IPS-20b (cell line): Measurements from ENCODE around the gene PCDHA7.
A peak's percentile ranks its signal among the peaks of the same experiment; 100 is the strongest.
"Not testable (repeated sequence)": the region's sequence is repeated elsewhere in the genome, so short reads cannot be mapped to it uniquely, and the experiment has no call there.

Experiments
- H3K27ac ChIP-seq: one replicate; pipeline ENCODE4 v1.5.1; 2013; ENCODE audit warnings: low read length
- H3K27me3 ChIP-seq: 2 replicates; pipeline ENCODE4 v1.6.1; 2013; ENCODE audit warnings: mild to moderate bottlenecking, low read length, inconsistent platforms; ENCODE audit not compliant: insufficient read depth
- H3K36me3 ChIP-seq: 2 replicates; pipeline ENCODE4 v1.6.1; 2013; ENCODE audit warnings: low read depth, mild to moderate bottlenecking, inconsistent platforms, low read length, moderate library complexity; ENCODE audit not compliant: insufficient read depth
- H3K4me1 ChIP-seq: 2 replicates; pipeline ENCODE4 v1.6.1; 2013; ENCODE audit warnings: mild to moderate bottlenecking, control low read depth, inconsistent platforms, low read length, moderate library complexity; ENCODE audit not compliant: insufficient read depth
- H3K4me3 ChIP-seq: 2 replicates; pipeline ENCODE4 v1.5.1; 2013; ENCODE audit warnings: mild to moderate bottlenecking, low read length, inconsistent platforms
- H3K9ac ChIP-seq: 2 replicates; pipeline ENCODE4 v1.6.1; 2013; ENCODE audit warnings: low read depth, mild to moderate bottlenecking, inconsistent platforms, low read length, moderate library complexity
- H3K9me3 ChIP-seq: 2 replicates; pipeline ENCODE4 v1.6.1; 2013; ENCODE audit warnings: mild to moderate bottlenecking, low read depth, low read length, inconsistent platforms; ENCODE audit not compliant: insufficient read depth

Gene PCDHA7, protein sequence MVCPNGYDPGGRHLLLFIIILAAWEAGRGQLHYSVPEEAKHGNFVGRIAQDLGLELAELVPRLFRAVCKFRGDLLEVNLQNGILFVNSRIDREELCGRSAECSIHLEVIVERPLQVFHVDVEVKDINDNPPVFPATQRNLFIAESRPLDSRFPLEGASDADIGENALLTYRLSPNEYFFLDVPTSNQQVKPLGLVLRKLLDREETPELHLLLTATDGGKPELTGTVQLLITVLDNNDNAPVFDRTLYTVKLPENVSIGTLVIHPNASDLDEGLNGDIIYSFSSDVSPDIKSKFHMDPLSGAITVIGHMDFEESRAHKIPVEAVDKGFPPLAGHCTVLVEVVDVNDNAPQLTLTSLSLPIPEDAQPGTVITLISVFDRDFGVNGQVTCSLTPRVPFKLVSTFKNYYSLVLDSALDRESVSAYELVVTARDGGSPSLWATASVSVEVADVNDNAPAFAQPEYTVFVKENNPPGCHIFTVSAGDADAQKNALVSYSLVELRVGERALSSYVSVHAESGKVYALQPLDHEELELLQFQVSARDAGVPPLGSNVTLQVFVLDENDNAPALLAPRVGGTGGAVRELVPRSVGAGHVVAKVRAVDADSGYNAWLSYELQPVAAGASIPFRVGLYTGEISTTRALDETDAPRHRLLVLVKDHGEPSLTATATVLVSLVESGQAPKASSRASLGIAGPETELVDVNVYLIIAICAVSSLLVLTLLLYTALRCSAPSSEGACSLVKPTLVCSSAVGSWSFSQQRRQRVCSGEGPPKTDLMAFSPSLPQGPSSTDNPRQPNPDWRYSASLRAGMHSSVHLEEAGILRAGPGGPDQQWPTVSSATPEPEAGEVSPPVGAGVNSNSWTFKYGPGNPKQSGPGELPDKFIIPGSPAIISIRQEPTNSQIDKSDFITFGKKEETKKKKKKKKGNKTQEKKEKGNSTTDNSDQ

DNA sequence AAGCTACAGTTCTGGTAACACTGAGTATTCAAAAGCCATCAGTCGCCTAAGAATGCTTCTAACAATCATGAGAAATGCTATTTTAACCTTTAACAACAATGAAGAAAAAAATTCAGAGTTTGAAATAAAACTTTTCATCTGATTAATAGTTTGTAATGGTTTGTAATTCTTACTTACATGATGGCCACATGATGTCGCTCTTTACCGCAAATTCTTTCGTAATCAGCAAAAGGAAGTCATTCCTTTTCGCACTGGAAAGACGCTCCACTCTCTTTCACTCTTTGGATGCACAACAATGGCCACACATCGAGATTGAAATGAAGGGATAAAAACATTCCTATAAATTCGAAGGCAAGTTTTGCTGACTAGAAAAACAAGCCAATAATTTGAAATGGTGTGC is at the start of gene PCDHA7:
Gene PCDHA7, plus strand, starts transcription at position 277 of the 400 bp plus-strand sequence. Its CDS starts 115 bp downstream, at position 392.
- no peaks in the 10 kb centered on the region for H3K4me1 ChIP-seq
- no peaks in the 10 kb centered on the region for H3K27me3 ChIP-seq
- no peak within 1 kb of the TSS for H3K27ac ChIP-seq
- H3K9me3 ChIP-seq, result peaks cover 41% of the 10 kb centered on the region; the same call in 1 of the 2 replicates
- no peak within 1 kb of the TSS for H3K9ac ChIP-seq
- no peak within 1 kb of the TSS for H3K4me3 ChIP-seq
- no peaks in the 10 kb centered on the region for H3K36me3 ChIP-seq

DNA sequence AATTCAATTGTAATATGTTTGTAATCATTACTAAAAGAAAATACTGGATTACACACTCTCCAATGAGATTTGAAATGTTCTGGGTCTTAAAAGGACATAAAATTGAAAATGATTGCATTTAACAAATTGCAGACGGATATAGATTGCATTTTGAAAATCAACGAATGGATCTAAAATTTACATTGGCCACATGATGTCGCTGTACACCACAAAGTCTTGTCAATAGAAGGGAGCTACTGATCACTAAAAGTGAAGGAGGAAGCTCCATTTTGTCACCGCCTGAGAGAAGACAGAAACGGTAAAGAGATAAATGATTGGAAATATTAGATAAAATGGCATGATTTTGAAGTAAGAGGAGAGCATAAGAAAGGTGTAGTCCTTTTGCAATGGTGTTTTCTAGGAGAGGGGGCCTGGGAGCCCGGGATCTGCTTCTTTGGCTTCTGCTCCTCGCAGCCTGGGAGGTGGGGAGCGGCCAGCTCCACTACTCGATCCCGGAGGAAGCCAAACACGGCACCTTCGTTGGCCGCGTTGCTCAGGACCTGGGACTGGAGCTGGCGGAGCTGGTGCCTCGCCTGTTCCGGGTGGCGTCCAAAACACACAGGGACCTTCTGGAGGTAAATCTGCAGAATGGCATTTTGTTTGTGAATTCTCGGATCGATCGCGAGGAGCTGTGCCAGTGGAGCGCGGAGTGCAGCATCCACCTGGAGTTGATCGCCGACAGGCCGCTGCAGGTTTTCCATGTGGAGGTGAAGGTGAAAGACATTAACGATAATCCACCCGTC is 48.0 kb upstream of the PCDHA7 start, which contains the start of gene PCDHA1:
Gene PCDHA1, plus strand, starts transcription at position 236 of the 782 bp plus-strand sequence.
- H3K27me3 ChIP-seq, result no peaks in the 10 kb centered on the region
- no peak within 1 kb of the TSS for H3K4me3 ChIP-seq
- H3K4me1 ChIP-seq, result no peaks in the 10 kb centered on the region
- no peak within 1 kb of the TSS for H3K27ac ChIP-seq
- H3K9ac ChIP-seq, result no peak within 1 kb of the TSS
- H3K9me3 ChIP-seq, result peaks cover 82% of the 10 kb centered on the region
- no peaks in the 10 kb centered on the region for H3K36me3 ChIP-seq

DNA sequence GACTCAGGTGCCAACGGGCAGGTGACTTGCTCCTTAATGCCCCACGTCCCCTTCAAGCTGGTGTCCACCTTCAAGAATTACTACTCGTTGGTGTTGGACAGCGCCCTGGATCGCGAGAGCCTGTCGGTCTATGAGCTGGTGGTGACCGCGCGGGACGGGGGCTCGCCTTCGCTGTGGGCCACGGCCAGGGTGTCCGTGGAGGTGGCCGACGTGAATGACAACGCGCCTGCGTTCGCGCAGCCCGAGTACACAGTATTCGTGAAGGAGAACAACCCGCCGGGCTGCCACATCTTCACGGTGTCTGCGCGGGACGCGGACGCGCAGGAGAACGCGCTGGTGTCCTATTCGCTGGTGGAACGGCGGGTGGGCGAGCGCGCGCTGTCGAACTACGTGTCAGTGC is 46.6 kb upstream of the PCDHA7 start:
- H3K9me3 ChIP-seq, result peaks cover 83% of the 10 kb centered on the region
- not testable (repeated sequence) for H3K27me3 ChIP-seq, H3K9ac ChIP-seq, H3K36me3 ChIP-seq, H3K4me1 ChIP-seq, H3K4me3 ChIP-seq, H3K27ac ChIP-seq

DNA sequence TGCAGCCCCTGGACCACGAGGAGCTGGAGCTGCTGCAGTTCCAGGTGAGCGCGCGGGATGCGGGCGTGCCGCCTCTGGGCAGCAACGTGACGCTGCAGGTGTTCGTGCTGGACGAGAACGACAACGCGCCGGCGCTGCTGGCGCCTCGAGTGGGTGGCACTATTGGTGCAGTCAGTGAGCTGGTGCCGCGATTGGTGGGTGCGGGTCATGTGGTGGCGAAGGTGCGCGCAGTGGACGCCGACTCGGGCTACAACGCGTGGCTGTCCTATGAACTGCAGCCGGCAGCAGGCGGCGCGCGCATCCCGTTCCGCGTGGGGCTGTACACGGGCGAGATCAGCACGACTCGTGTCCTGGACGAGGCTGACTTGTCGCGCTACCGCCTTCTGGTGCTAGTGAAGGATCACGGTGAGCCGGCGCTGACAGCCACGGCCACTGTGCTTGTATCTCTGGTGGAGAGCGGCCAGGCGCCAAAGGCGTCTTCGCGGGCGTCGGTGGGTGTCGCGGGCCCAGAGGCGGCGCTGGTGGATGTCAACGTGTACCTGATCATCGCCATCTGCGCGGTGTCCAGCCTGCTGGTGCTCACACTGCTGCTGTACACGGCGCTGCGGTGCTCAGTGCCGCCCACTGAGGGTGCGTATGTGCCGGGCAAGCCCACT is 46.1 kb upstream of the PCDHA7 start:
- H3K9me3 ChIP-seq, result peaks cover 83% of the 10 kb centered on the region
- H3K27me3 ChIP-seq, H3K9ac ChIP-seq, H3K27ac ChIP-seq, H3K4me3 ChIP-seq, H3K36me3 ChIP-seq, H3K4me1 ChIP-seq: not testable (repeated sequence)

DNA sequence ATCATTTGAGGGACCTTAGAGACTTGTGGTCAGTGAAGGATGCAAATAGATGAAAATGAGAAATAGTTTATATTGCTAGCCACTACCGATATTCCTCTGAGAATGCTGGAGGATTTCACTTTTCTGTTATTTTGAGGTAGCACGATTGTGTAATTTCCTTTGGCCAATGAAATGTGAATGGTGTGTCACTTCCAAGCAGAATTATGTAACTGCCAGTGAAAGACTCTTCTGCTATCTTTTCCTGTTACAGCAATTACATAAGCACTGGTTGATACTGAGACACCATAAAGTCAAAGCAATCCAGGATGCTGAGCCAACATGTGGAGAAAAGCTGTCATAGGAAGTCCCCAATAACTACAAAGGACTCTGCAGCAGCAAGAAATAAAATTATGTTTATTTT is 43.0 kb upstream of the PCDHA7 start:
- H3K9ac ChIP-seq, result no peak overlapping the region
- H3K4me3 ChIP-seq, result no peak overlapping the region
- H3K36me3 ChIP-seq, result no peaks in the 10 kb centered on the region
- peaks cover 76% of the 10 kb centered on the region for H3K9me3 ChIP-seq
- H3K4me1 ChIP-seq, result no peaks in the 10 kb centered on the region
- no peaks in the 10 kb centered on the region for H3K27me3 ChIP-seq
- no peak overlapping the region for H3K27ac ChIP-seq

DNA sequence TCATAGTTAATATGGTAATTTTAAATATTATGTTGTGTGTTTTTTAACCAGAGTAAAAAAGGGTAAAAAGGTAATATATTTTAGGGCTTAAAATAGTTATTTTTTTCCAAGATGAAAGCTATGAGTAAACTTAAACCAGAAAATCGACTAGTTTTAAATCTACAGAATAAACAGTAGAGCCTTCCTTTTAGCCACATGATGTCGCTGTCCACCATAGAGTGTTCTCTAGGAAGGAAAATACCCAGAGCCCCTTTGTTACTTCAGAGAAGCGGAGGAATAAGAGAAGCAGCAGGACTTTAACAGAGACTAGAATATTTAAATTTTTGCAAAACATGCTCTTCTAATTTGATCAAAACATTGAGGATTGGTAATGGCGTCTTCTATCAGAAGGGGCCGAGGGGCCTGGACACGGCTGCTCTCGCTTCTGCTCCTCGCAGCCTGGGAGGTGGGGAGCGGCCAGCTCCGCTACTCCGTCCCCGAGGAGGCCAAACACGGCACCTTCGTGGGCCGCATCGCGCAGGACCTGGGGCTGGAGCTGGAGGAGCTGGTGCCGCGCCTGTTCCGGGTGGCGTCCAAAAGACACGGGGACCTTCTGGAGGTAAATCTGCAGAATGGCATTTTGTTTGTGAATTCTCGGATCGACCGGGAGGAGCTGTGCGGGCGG is 39.3 kb upstream of the PCDHA7 start, which contains the start of gene PCDHA2:
Gene PCDHA2, plus strand, starts transcription at position 258 of the 664 bp plus-strand sequence.
- Histone ChIP-seq H3K9ac (no peak within 1 kb of the TSS), H3K27me3 (no peaks in the 10 kb centered on the region), H3K27ac (no peak within 1 kb of the TSS), H3K4me1 (no peaks in the 10 kb centered on the region), H3K36me3 (no peaks in the 10 kb centered on the region), H3K4me3 (peak within 1 kb of the TSS; percentile 24; the same call in 1 of the 2 replicates), H3K9me3 (peaks cover 70% of the 10 kb centered on the region)

DNA sequence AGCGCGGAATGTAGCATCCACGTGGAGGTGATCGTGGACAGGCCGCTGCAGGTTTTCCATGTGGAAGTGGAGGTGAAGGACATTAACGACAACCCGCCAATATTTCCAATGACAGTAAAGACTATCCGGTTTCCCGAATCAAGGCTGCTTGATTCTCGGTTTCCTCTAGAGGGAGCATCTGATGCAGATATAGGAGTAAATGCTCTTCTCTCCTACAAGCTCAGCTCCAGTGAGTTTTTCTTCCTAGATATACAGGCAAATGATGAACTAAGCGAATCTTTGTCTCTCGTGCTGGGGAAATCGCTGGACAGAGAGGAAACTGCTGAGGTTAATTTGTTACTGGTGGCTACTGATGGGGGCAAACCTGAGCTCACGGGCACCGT is 38.8 kb upstream of the PCDHA7 start:
- H3K36me3 ChIP-seq, result no peaks in the 10 kb centered on the region

DNA sequence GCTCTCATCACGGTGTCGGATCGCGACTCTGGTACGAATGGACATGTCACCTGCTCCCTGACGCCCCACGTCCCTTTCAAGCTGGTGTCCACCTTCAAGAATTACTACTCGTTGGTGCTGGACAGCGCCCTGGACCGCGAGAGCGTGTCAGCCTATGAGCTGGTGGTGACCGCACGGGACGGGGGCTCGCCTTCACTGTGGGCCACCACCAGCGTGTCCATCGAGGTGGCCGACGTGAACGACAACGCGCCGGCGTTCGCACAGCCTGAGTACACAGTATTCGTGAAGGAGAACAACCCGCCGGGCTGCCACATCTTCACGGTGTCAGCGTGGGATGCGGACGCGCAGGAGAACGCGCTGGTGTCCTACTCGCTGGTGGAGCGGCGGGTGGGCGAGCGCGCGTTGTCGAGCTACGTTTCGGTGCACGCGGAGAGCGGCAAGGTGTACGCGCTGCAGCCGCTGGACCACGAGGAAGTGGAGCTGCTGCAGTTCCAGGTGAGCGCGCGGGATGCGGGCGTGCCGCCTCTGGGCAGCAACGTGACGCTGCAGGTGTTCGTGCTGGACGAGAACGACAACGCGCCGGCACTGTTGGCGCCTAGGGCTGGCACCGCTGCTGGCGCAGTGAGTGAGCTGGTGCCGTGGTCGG is 37.9 kb upstream of the PCDHA7 start:
- not testable (repeated sequence) for H3K4me1 ChIP-seq, H3K9ac ChIP-seq, H3K27me3 ChIP-seq, H3K36me3 ChIP-seq, H3K27ac ChIP-seq, H3K4me3 ChIP-seq
- peaks cover 70% of the 10 kb centered on the region for H3K9me3 ChIP-seq

More for the DNA sequence above, 38.8 kb upstream of the PCDHA7 start:
- no peak overlapping the region for H3K9ac ChIP-seq
- H3K4me1 ChIP-seq, result no peaks in the 10 kb centered on the region
- no peak overlapping the region for H3K27ac ChIP-seq
- peak overlapping the region; percentile 24; the same call in 1 of the 2 replicates for H3K4me3 ChIP-seq
- peaks cover 70% of the 10 kb centered on the region for H3K9me3 ChIP-seq
- H3K27me3 ChIP-seq, result no peaks in the 10 kb centered on the region

DNA sequence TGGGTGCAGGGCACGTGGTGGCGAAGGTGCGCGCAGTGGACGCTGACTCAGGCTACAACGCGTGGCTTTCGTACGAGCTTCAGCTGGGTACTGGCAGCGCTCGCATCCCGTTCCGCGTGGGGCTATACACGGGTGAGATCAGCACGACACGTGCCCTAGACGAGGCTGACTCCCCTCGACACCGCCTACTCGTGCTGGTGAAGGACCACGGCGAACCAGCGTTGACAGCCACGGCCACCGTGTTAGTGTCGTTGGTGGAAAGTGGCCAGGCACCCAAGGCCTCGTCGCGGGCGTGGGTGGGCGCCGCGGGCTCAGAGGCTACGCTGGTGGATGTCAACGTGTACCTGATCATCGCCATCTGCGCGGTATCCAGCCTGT is 37.4 kb upstream of the PCDHA7 start:
- H3K27me3 ChIP-seq, result no peaks in the 10 kb centered on the region
- no peaks in the 10 kb centered on the region for H3K4me1 ChIP-seq
- H3K36me3 ChIP-seq, result no peaks in the 10 kb centered on the region

DNA sequence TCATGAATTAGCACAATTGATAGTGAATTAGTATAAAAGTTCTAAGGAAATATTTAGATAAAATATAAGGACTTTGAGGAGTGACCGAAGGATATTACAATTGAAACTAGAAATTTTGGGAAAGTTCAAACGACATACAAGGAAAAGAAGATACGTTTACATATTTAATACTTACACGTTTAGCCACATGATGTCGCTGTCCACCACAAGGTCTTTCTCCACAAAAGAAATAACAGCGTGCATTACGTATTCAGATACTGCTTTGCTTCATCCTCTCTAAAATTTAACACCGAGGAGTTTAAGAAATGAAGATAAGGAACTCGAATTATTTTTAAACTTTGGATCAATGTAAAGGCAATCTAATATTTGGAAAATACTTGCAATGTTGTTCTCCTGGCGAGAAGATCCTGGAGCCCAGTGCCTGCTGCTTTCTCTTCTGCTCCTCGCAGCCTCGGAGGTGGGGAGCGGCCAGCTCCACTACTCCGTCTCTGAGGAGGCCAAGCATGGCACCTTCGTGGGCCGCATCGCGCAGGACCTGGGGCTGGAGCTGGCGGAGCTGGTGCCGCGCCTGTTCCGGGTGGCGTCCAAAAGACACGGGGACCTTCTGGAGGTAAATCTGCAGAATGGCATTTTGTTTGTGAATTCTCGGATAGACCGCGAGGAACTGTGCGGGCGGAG is 33.1 kb upstream of the PCDHA7 start, which contains the start of gene PCDHA3:
Gene PCDHA3, plus strand, starts transcription at position 242 of the 678 bp plus-strand sequence.
- Histone ChIP-seq H3K9ac (no peak within 1 kb of the TSS), H3K4me3 (no peak within 1 kb of the TSS), H3K36me3 (no peaks in the 10 kb centered on the region), H3K27ac (no peak within 1 kb of the TSS), H3K27me3 (no peaks in the 10 kb centered on the region), H3K4me1 (no peaks in the 10 kb centered on the region), H3K9me3 (peaks cover 69% of the 10 kb centered on the region; the same call in 1 of the 2 replicates)

More for the DNA sequence above, 37.4 kb upstream of the PCDHA7 start:
- no peak overlapping the region for H3K9ac ChIP-seq
- no peak overlapping the region for H3K27ac ChIP-seq
- no peak overlapping the region for H3K4me3 ChIP-seq
- peaks cover 71% of the 10 kb centered on the region for H3K9me3 ChIP-seq
